ENCODE measurements around the gene SCAMP1. TPM values are rescaled to one million over a fixed set of nuclear protein-coding genes. Genes with fewer than 3 reads are reported as not detected.
A peak's percentile ranks its signal among the peaks of the same experiment; 100 is the strongest.

SCAMP1 gene
- polyA plus RNA-seq, 3 donors: 5.4 to 52.4 (median 47.8) TPM

GRCh38 chr5:78490709-78491485 is 130.5 kb downstream of the SCAMP1 start:
- peaks cover 20% of the 10 kb centered on the region for H4K20me1 ChIP-seq (ENCODE audit: insufficient read depth, low read length)
- Mint-ChIP-seq H3K9me3 (peaks cover 0 to 2% (median 0%) of the 10 kb centered on the region in 7 donors), H3K4me1 (peaks cover 45% of the 10 kb centered on the region), H3K4me3 (no peak overlapping the region), H3K27ac (peak overlapping the region in 3 of 7 donors; percentile 13 to 18 (median 18)), H3K36me3 (peaks cover 66 to 73% of the 10 kb centered on the region in 2 donors), H3K27me3 (ENCODE audit: low read depth in 3 of 3) (peaks cover 0 to 2% (median 0%) of the 10 kb centered on the region in 3 donors)
- H2AFZ ChIP-seq (ENCODE audit: insufficient read depth, low read depth, low read length, poor library complexity, severe bottlenecking): no peak overlapping the region
- H3K4me2 ChIP-seq (replicated peaks; ENCODE audit: extremely low read depth, low read length, poor library complexity, severe bottlenecking): no peak overlapping the region
- 100% methylated on average over 2 of the region's 4 CpGs for WGBS (ENCODE audit: insufficient coverage)
- no peak overlapping the region for H3K27ac ChIP-seq (ENCODE audit: low read depth in 1 of 2, low read length in 2 of 2)
- H3K36me3 ChIP-seq (replicated peaks in 1 of 2; ENCODE audit: control insufficient read depth in 1 of 2, insufficient read depth in 2 of 2, low read length in 2 of 2): peaks cover 9 to 44% of the 10 kb centered on the region in 2 donors
- H3K4me3 ChIP-seq (replicated peaks in 1 of 3; ENCODE audit: low read depth in 2 of 3, low read length in 3 of 3): no peak overlapping the region
- no peaks in the 10 kb centered on the region for H3K27me3 ChIP-seq (ENCODE audit: control insufficient read depth in 2 of 2, insufficient read depth in 2 of 2, low read length in 2 of 2)
- H3K4me1 ChIP-seq (ENCODE audit: control insufficient read depth in 1 of 2, insufficient read depth in 2 of 2, low read length in 2 of 2): peaks cover 23 to 25% of the 10 kb centered on the region in 2 donors
- H3K9ac ChIP-seq (ENCODE audit: insufficient read depth, low read length, poor library complexity, severe bottlenecking): no peak overlapping the region
- DNase-seq: no peak
- intact Hi-C loops (cut with micrococcal nuclease): loop anchor here in 1 of 2 donors (10.0 kb wide), 1 partner anchor 154 kb away; the partner anchor contains the start of gene LHFPL2
- H3K9me3 ChIP-seq (replicated peaks in 1 of 2; ENCODE audit: control insufficient read depth in 1 of 2, insufficient read depth in 1 of 2, low read length in 2 of 2): no peaks in the 10 kb centered on the region
- TF ChIP-seq CTCF (IDR thresholded peaks at IDR 0.05): no peak
- peaks cover 12% of the 10 kb centered on the region for H3K79me2 ChIP-seq (ENCODE audit: insufficient read depth, low read length)

DNA sequence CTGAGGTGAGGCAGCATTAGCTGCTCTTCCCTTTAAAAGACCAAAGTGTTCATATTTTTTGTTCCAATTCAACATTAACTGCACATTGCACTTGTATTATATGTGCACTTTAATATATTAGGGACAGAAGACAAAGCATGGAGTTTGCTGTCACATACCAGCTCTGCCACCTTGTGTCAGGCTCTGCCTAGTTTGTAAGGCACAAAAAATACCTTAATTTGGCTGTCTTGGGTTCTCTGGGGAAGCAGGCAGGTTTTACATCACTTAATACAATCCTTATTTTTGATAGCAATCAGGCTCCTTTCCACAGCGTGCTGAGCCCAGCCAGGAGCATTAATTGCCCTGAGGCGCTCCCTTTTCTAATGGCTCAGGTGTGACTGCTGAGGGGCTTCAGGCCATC is 131.8 kb downstream of the SCAMP1 start:
- no peak overlapping the region for H3K4me3 Mint-ChIP-seq
- H3K27me3 Mint-ChIP-seq (ENCODE audit: low read depth in 3 of 3): peaks cover 0 to 2% (median 2%) of the 10 kb centered on the region in 3 donors
- no peak for DNase-seq
- no peaks in the 10 kb centered on the region for H3K9me3 ChIP-seq (replicated peaks in 1 of 2; ENCODE audit: control insufficient read depth in 1 of 2, insufficient read depth in 1 of 2, low read length in 2 of 2)
- no peak overlapping the region for H3K4me3 ChIP-seq (replicated peaks in 1 of 3; ENCODE audit: low read depth in 2 of 3, low read length in 3 of 3)
- H3K36me3 Mint-ChIP-seq: peaks cover 56 to 67% of the 10 kb centered on the region in 2 donors
- H3K27ac Mint-ChIP-seq: peak overlapping the region in 1 of 7 donors; percentile 50
- H3K4me1 ChIP-seq (ENCODE audit: control insufficient read depth in 1 of 2, insufficient read depth in 2 of 2, low read length in 2 of 2): peaks cover 27 to 32% of the 10 kb centered on the region in 2 donors
- no peak overlapping the region for H3K9ac ChIP-seq (ENCODE audit: insufficient read depth, low read length, poor library complexity, severe bottlenecking)
- H3K4me2 ChIP-seq (replicated peaks; ENCODE audit: extremely low read depth, low read length, poor library complexity, severe bottlenecking): no peak overlapping the region
- intact Hi-C loops (cut with micrococcal nuclease): loop anchor here in 1 of 2 donors (10.0 kb wide), 1 partner anchor 153 kb away; the partner anchor contains the start of gene LHFPL2
- peaks cover 50% of the 10 kb centered on the region for H3K4me1 Mint-ChIP-seq
- H3K27ac ChIP-seq (ENCODE audit: low read depth in 1 of 2, low read length in 2 of 2): no peak overlapping the region
- WGBS (ENCODE audit: insufficient coverage): 100% methylated on average over 1 of the region's 2 CpGs
- peaks cover 0 to 2% (median 0%) of the 10 kb centered on the region in 7 donors for H3K9me3 Mint-ChIP-seq
- no peak overlapping the region for H2AFZ ChIP-seq (ENCODE audit: insufficient read depth, low read depth, low read length, poor library complexity, severe bottlenecking)
- H3K36me3 ChIP-seq (replicated peaks in 1 of 2; ENCODE audit: control insufficient read depth in 1 of 2, insufficient read depth in 2 of 2, low read length in 2 of 2): peaks cover 9 to 32% of the 10 kb centered on the region in 2 donors
- TF ChIP-seq CTCF (IDR thresholded peaks at IDR 0.05): no peak
- peaks cover 20% of the 10 kb centered on the region for H3K79me2 ChIP-seq (ENCODE audit: insufficient read depth, low read length)
- peaks cover 25% of the 10 kb centered on the region for H4K20me1 ChIP-seq (ENCODE audit: insufficient read depth, low read length)
- H3K27me3 ChIP-seq (ENCODE audit: control insufficient read depth in 2 of 2, insufficient read depth in 2 of 2, low read length in 2 of 2): no peaks in the 10 kb centered on the region

Measured in CD14-positive monocyte (primary cell).